ENCODE measurements around the gene OR13C4.

DNA sequence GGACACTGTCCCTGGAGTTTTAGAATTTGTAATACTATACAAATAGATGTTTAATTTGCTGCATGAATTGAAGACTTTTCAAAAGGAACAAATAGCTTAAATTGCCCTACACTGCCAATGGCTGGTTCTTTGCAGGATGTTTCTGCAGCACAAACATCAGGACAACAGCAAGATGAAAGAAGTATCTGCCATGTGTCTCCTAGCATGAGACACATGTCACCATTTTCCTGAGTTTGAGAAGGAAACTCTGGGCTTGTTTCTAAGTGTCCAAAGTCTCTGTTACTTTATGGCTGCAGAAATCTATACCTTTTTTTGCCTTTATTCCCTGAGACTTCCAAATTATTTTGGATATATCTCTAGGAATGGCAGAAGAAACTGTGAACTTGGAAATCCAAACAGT, 23.6 kb downstream of the OR13C4 start:
- TF ChIP-seq, protein P1, sequence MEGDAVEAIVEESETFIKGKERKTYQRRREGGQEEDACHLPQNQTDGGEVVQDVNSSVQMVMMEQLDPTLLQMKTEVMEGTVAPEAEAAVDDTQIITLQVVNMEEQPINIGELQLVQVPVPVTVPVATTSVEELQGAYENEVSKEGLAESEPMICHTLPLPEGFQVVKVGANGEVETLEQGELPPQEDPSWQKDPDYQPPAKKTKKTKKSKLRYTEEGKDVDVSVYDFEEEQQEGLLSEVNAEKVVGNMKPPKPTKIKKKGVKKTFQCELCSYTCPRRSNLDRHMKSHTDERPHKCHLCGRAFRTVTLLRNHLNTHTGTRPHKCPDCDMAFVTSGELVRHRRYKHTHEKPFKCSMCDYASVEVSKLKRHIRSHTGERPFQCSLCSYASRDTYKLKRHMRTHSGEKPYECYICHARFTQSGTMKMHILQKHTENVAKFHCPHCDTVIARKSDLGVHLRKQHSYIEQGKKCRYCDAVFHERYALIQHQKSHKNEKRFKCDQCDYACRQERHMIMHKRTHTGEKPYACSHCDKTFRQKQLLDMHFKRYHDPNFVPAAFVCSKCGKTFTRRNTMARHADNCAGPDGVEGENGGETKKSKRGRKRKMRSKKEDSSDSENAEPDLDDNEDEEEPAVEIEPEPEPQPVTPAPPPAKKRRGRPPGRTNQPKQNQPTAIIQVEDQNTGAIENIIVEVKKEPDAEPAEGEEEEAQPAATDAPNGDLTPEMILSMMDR (conservative IDR thresholded peaks at IDR 0.05 in 1 of 2, IDR thresholded peaks at IDR 0.05 in 1 of 2; ENCODE audit: extremely low read depth in 1 of 2, insufficient read depth in 1 of 2, low read depth in 1 of 2, low read length in 2 of 2): no peak
- no peak for TF ChIP-seq EZH2 (IDR thresholded peaks at IDR 0.05; ENCODE audit: borderline replicate concordance, low read length)
